HG03432 (cell line): ENCODE measurements around the gene P3H3.
"Not testable (repeated sequence)": the region's sequence is repeated elsewhere in the genome, so short reads cannot be mapped to it uniquely, and the experiment has no call there.

Experiments
- ATAC-seq: cut with Tn5 transposase; IDR thresholded peaks from one replicate; pipeline ENCODE4 v1.9.1; 2021; ENCODE audit warnings: mild to moderate bottlenecking, moderate library complexity; ENCODE audit not compliant: unreplicated experiment

The P3H3 gene

DNA sequence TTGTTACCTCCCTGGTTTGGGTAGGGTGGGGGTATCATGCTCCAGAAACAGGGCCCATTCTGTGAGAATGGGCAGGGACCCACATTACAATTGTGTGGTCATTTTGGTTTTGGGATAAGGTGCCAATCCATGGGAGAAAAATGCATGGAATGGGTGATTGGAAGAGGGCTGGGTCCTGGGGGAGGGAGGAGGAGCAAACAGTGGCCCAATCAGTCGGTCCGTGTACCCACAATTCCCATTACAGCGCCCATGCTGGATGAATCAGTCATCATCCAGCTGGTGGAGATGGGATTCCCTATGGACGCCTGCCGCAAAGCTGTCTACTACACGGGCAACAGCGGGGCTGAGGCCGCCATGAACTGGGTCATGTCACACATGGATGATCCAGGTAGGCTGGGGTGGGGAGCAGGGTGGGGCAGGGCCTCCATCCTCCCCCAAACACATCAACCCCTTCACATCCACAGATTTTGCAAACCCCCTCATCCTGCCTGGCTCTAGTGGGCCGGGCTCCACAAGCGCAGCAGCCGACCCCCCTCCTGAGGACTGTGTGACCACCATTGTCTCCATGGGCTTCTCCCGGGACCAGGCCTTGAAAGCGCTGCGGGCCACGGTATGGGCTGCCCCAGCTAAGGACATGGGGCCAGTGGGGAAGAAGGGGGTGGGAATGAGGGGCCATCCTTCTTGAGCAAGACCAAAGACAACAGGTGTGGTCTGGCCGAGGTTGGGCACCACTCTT is 35.5 kb downstream of the P3H3 start:
- no peak for ATAC-seq

DNA sequence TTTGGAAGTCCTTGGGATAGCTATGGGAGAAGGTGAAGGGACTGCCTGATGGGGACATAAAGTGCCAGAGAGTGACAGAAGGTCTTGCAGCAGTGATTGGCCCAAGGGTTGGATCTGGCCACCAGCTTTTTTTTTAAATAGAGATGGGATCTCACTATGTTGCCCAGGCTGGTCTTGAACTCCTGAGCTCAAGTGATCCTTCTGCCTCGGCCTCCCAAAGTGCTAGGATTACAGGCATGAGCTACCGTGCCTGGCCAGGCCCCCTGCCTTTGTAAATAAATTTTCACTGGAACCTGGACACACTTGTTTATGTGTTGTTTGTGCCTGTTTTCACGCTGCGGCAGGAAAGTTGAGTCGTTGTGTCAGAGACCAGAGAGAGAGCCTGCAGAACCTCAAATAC is 37.1 kb downstream of the P3H3 start:
- ATAC-seq, result not testable (repeated sequence)

DNA sequence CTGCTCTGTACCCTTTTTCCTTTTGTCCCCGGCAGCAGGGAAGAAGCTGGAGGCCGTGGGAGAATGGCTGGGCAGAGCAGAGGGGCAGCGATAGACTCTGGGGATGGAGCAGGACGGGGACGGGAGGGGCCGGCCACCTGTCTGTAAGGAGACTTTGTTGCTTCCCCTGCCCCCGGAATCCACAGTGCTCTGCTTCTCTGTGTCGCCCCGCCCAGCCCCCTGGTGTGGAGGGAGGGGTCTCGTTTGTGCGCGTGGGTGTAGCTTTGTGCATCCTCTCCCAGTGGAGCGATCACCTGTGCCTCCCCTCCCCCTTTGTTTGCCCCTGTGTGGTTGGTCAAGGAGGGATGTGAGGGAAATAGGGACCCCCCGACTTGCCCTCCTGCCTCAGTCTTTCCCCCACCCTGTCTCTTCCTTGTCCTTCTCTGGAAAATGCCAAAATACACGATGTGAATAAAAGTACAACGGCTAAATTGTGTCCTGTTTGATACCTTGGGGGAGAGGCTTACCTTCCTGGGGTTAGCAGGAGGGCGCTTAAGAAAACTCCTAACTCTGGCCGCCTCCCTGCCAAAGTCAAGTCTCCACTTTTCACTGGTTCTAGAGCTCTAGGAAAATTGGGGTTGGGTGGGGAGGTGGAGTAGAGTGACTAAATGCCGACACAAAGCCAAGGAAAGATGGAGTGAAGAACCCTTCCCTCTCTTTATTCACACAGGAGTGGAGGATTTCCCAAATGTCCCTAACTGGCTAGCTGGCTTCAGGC is 38.1 kb downstream of the P3H3 start:
- no peak for ATAC-seq

DNA sequence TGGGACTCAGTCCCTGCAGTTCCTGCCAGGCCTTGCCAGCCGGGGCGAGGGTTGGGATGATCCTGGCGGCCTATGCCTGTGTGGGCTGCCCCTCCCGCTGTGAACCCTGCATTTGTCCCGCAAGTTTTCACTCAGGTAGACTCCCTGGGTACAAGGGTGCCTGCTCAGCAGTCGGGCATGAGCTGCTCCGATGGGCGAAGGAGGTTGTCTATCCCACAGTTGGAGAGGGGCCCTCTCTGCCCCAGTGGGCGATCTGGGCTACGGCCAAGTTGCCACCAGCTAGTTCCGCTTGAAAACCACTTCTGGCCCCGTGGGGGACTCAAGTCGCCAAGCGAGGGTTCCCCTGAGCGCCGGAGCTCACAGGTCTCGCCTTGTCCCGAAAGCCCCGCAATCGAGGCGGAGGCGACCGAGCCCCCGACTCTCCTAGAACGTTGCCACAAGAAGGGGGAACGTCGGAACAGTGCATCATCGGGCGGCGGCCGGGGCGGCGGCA is 38.8 kb downstream of the P3H3 start:
- peak; percentile 13 for ATAC-seq

DNA sequence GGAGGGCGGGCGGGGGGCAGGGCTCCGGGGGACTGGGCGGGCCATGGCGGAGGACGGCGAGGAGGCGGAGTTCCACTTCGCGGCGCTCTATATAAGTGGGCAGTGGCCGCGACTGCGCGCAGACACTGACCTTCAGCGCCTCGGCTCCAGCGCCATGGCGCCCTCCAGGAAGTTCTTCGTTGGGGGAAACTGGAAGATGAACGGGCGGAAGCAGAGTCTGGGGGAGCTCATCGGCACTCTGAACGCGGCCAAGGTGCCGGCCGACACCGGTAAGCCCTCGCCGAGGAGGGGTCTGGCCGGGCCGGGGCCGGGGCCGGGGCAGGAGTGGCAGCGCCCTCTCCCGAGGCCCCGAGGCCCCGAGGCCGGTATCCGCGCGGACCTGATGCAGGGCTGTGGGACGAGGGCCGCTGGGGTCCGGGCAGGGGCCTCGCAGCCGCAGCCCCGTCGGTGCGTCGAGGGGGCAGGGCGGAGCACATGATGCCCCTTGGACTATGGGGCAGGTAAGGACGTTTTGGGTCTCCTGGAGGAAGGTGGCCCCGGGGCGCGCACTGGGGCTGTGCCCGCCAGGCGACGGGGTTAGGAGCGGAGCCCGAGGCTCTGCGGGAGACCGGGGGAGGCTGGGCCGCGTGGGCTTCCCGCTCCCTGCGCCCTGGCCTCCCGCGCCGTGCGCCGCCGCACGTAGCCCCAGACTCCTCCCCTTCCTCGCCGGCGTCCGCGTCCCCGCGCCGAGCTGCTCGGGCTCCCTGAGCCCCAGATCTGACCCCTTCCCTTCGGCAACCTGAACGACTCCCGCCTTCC is 39.4 kb downstream of the P3H3 start, which contains the start of gene TPI1:
TPI1 (plus strand) TSS at position 119 of the 798 bp plus-strand sequence; CDS start at position 155, 36 bp downstream.
- ATAC-seq, result peak; percentile 62

DNA sequence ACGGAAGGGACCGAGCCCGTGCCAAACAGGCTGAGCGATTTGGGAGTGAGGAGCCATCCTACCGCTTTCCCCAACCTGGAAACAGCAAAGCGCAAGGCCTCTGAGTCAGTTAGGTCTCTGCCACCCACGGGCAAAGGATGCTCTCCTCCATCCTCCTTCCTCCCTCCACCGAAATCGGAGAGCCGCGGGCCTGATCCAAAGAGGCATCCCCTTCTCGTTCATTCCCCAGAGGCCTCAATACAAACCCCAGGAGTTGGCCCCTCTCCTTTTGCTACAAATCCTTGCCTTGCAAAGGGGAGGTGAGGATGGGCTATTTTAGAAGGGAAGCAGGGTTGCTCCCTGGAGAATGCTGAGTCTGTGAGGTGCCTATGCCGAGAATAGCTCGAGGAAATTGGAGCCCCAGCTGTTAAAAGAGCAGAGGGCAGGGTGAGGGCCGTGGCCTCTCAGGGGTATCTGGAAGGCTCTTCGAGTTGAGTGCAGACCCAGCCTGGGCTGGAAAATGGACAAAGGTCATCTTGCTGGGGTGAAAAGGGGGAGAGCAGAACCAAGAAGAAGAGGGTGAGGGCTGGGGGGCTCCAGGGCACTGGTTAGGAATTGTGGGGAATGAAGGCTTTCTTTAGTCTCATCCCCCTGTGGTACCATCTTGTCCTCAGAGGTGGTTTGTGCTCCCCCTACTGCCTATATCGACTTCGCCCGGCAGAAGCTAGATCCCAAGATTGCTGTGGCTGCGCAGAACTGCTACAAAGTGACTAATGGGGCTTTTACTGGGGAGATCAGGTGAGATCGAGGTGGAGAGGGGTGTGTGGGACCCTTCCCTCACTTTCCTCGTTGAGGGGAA is 40.2 kb downstream of the P3H3 start:
- ATAC-seq, result no peak

DNA sequence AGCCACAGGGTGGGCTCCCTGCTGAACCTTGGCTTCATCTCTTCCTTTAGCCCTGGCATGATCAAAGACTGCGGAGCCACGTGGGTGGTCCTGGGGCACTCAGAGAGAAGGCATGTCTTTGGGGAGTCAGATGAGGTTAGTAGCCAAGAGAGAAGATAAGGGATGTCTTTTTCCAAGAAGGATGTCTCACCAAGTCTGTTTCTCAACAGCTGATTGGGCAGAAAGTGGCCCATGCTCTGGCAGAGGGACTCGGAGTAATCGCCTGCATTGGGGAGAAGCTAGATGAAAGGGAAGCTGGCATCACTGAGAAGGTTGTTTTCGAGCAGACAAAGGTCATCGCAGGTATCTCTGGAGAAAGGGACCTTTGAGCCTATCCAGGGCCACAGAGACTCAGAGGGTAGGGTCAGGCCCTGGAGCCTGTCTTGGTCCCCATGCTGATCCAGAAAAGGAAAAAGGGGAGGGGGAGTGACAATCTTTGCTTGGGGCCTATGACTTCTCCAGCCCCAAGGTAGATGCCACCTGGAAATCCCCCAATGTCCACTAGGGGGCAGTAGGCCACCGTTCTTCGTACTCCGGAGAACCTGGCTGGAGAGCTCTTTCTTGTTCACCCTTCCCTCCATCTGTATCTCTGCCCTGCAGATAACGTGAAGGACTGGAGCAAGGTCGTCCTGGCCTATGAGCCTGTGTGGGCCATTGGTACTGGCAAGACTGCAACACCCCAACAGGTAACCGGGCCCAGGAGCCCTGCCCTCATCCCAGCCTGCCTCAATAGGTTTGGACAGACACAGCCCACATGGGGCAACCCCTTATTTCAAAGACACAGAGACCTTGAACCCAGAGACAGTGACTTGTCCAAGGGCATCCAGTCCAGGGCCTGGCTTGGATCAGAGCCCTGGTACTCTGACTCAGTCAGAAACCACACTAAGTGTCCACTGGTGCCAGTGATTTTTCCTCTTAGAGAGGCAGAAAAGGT is 41.1 kb downstream of the P3H3 start:
- ATAC-seq, result no peak

DNA sequence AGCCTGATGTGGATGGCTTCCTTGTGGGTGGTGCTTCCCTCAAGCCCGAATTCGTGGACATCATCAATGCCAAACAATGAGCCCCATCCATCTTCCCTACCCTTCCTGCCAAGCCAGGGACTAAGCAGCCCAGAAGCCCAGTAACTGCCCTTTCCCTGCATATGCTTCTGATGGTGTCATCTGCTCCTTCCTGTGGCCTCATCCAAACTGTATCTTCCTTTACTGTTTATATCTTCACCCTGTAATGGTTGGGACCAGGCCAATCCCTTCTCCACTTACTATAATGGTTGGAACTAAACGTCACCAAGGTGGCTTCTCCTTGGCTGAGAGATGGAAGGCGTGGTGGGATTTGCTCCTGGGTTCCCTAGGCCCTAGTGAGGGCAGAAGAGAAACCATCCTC is 42.1 kb downstream of the P3H3 start:
- ATAC-seq, result not testable (repeated sequence)

DNA sequence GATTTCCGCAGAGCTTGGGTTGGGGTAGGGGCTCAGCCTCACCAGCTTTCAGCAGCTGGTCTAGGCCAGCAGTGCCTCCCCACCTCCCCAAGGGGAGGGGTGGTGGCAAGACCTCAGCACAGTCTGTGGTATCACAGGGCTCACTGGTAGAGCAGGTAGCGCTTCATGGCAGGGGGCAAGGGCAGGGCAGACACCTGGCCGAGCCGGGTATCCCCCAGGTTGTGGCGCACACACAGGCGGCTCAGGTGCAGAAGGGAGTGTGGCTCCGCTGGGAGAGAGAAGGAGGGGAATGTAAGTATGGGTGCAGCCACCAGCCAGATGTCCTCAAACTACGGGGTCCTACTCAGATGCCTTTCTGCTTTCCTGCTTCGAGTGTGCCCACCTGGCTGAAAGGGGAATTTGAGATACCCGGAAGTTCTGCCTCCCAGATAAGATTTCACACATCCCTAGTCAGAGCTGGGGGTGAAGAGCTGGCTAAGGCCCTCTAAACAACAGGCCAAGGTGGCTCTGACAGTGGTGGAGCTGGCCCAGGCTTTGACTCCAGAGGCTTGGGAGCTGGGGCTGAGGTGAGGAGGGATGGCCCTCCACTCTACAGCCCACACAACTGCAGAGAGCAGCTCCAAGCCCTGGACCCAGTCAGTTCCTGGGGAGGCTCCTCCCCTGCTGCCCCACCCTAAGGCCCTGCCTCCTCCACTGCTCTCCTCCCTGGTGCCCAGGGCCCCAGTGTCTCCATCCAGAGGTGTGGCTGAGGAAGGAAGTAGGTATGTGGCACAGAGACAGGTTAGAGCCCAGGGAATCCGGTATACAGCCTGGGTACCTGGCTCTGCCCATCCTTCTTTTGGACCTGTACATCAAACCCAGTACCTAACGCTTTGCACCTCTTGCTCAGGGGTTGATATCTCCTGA is 43.1 kb downstream of the P3H3 start:
- no peak for ATAC-seq

DNA sequence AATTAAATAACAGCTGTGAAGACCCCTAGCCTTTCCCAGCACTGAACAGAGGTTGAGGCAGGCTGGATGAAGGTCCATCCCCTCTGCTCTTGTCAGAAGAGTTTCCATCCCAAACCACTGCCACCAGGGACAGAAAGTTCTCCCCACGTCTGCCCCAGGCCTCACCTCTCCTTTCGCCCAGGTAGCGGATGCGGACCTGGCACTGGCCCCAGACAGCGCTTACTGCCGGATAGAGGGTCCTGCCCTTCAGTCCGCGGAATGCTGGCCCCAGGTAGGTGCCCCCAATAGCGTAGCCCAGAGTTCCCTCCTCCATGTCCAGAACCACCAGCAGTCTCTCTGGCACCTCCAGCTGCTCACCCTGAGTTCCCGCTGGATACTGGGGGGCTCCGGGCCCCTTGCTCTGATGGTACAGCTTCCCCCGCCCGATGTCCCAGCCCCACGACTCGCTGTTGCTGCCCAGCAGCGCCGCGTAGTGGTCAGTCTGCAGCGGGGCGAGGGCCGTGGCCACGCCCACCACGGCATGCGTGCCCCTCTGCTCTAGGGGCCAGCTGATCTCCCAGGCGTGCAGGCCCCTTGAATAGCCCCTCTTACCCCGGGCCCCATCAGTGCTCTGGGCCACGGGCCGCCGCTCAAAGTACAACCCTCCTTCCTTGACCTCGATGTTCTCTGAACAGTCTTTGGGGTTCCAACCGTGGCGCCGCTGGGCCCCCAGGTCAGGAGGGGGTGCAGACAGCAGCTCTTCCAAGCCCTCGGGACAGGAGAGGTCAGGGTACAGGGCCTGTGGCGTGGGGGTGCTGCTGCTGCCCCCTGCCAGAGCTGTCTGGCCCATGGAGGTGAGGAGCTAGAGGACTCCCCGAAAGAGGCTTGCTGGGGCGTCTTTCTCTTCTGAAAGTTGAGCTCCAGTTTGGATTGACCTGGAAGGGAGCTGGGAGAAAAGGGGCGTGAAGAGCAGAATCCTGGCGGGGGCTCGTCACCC is 44.2 kb downstream of the P3H3 start:
- ATAC-seq, result peak; percentile 36

DNA sequence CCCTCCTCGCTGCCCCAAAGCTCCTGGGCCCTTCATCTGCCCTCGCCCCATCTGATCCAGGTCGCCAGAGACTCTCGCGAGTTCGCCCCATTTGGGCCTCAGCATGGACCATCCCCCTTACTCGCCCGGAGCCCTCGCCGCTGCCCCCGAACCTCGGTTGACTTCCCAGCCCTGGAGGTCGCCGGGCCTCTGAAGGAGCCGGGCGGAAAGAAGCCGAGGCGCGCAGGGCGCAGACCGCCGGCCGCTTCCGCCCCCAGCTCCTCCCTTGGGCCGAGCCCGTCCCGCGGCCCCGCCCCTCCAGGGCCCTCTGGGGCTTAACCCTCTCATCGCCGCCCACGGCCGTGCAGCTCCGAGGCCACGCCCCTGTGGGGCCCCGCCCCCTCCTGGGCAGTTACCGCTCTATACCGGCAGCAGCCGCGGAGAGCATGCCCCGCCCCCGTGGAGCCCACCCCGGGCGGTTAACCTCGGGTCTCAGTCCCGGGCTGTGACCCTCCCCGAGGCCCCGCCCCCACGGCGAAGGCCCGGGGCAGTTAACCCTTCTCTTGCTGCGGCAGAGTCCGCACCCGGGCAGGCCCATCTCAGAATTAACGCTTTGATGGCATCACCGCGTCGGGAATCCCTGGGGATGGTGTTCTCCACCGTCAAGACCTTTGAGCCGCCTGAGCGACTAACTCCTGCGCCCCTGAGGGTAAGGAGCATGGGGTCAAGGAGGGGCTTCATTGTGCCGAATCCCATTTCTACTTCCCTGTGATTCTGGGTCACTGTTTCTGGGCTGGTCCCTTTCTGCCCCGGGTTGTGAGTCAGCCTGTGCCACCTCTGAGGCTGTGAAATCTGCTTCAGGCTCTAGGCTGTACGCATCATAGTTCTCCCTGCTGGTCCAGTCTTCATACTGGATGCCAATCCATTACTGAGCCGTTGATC is 45.1 kb downstream of the P3H3 start, which contains the start of gene SPSB2:
SPSB2 (minus strand) TSS at position 210 of the 921 bp plus-strand sequence. CDS start 402 bp downstream, outside the sequence.
- peak; percentile 73 for ATAC-seq

DNA sequence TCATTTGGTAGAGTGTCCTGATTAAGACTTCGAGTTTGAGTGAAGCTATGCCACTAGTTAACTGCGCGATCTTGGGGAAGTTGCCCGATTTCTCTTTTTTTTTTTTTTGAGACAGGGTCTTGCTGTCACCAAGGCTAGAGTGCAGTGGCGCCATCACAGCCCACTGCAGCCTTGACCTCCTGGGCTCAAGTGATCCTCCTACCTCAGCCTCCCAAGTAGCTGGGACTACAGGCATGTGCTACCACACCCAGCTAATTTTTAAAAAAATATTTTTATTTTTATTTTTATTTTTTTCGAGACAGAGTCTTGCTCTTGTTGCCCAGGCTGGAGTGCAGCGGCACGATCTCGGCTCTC is 45.8 kb downstream of the P3H3 start:
- not testable (repeated sequence) for ATAC-seq

DNA sequence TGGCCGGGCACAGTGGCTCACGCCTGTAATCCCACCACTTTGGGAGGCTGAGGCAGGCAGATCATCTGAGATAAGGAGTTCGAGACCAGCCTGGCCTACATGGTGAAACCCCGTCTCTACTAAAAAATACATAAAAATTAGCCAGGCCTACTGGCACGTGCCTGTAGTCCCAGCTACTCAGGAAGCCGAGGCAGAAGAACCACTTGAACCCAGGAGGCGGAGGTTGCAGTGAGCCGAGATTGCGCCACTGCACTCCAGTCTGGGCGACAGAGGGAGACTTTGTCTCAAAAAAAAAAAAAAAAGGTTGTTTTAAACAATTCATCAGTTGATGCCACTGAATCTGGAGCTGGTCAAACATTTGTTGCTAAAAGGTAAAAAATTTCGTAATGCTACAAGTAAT is 51.6 kb downstream of the P3H3 start:
- not testable (repeated sequence) for ATAC-seq

DNA sequence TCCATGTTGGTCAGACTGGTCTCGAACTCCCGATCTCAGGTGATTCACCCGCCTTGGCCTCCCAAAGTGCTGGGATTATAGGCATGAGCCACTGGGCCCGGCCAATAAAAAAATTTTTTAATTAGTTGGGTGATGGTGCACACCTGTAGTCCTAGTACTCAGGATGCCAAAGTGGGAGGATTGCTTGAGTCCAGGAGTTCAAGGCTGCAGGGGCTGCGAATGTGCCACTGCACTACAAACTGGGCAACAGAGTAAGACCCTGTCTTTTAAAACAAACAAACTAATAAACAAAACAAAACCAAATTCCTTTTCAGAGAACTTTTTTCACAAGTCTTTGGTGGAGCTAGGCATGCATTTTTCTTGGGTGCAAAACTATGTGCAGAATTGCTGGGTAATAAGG is 55.0 kb downstream of the P3H3 start:
- no peak for ATAC-seq

DNA sequence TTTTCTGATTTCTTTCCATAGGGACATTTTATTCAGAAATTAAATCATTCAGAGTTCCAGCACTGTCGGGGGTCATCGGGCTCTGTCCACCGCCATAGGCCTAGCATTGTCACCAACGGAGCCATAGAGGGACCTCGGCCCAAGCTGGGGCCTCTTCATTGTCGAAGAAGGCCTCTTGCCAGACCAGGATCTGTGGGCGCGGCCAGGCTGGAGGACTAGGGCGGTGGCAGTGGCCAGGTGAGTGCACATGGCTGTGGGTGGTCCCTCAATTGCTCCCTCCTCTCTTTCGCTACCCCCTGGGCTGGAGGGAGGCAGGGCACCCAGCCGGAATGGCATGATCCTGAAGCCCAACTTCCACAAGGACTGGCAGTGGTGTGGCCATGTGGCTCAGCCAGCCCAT is 55.5 kb downstream of the P3H3 start:
- ATAC-seq, result no peak

DNA sequence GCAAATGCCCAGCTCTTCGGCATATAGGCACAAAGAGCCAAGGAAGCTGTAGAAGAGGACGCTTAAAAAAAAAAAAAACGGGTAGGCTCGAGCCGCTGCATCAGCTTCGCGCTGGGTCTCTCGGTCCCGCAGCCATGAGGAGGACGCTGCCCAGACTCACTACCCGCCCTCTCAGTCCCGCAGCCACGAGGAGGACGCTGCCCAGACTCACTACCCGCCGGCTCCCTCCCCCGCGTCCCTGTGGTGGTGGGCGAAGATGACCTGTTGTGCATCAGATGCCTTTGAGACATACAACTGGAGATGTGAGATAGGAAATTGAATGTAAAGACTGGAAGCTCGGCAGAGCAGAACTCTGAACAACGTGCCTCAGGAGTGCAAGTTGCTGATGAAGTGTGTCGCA is 56.3 kb downstream of the P3H3 start:
- no peak for ATAC-seq
